ENCODE data around the gene ST8SIA5.

ST8SIA5 gene

DNA sequence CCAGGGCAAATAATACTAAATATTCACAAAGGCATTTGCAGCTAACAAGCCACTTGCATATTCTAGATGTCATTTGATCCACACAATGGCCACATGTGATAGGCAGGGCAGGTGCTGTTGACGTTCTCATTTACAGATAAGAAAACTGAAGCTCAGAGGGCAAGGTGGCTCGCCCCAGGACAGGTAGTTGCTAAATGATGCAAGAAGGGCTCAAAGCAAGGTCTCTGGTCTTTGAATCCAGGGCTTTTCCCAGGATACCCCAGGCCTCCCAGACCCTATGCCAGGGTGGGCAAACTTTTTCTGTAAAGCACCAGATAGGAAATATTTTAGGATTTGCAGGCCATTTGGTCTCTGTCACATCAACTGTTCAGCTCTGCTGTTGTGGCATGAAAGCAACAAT, 135.0 kb downstream of the ST8SIA5 start:
- TF ChIP-seq CTCF (IDR thresholded peaks at IDR 0.05; ENCODE audit: low read depth, low read length, missing control alignments), result no peak
- H3K4me3 ChIP-seq (ENCODE audit: low read depth, low read length), result no peak overlapping the region
- DNase-seq (ENCODE audit: low read depth), result no peak

GRCh38 chr18:46621111-46621766, 135.6 kb downstream of the ST8SIA5 start:
- no peak overlapping the region for H3K4me3 ChIP-seq (ENCODE audit: low read depth, low read length)
- TF ChIP-seq CTCF (IDR thresholded peaks at IDR 0.05; ENCODE audit: low read depth, low read length, missing control alignments), result no peak
- DNase-seq (ENCODE audit: low read depth), result no peak

DNA sequence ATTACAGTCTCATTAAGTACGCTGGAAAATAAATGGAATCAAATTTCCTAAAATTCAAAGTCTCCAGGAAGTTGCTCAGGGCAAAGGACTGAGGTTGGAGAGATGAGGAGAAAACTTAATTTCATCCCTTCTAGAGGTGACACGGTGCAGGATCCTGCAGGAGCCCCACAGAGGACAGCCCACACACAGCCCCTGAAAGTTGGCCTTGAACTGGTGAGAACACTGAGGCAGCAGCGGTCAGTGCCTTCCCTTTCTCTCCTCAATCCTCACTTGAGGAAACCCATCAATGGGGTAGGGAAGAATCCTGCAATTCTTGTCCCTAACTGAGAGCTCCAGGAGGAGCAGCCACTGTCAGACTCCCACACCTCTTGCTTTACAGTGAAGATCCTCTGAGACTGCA, 137.3 kb downstream of the ST8SIA5 start:
- no peak overlapping the region for H3K4me3 ChIP-seq (ENCODE audit: low read depth, low read length)
- TF ChIP-seq CTCF (IDR thresholded peaks at IDR 0.05; ENCODE audit: low read depth, low read length, missing control alignments), result no peak
- DNase-seq (ENCODE audit: low read depth), result no peak
